ENCODE measurements around the gene NUAK2.

DNA sequence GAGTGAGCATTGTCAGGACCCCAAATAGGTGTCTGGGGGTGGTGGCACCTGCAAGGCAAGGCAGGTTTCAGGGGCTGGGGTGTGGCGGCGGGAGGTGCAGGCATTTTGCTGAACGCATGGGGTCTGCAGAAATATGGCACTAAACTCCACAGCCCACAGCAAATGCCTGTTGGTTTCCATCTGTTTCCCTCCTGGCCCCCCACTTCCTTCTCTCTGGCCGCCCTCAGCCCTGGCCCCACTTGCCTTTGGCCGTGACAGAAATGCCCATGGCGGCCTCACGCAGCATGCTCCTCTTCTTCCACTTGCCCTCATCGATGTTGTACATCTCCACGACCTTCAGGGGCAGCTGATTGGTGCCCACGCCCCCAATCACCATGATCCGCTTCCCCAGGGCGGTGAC, 21.4 kb upstream of the NUAK2 start:
- TF ChIP-seq EZH2 (IDR thresholded peaks at IDR 0.05; ENCODE audit: low read depth): no peak
- TF ChIP-seq, protein P1, sequence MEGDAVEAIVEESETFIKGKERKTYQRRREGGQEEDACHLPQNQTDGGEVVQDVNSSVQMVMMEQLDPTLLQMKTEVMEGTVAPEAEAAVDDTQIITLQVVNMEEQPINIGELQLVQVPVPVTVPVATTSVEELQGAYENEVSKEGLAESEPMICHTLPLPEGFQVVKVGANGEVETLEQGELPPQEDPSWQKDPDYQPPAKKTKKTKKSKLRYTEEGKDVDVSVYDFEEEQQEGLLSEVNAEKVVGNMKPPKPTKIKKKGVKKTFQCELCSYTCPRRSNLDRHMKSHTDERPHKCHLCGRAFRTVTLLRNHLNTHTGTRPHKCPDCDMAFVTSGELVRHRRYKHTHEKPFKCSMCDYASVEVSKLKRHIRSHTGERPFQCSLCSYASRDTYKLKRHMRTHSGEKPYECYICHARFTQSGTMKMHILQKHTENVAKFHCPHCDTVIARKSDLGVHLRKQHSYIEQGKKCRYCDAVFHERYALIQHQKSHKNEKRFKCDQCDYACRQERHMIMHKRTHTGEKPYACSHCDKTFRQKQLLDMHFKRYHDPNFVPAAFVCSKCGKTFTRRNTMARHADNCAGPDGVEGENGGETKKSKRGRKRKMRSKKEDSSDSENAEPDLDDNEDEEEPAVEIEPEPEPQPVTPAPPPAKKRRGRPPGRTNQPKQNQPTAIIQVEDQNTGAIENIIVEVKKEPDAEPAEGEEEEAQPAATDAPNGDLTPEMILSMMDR (conservative IDR thresholded peaks at IDR 0.05): no peak

Measured in PC-9 (cell line).